CD14-positive monocyte (primary cell): ENCODE results near the gene FKBP15. TPM values are rescaled to one million over a fixed set of nuclear protein-coding genes. Genes with fewer than 3 reads are reported as not detected.

ENCODE experiments used
- DNase-seq, 3 donors: peaks; one replicate each; pipeline ENCODE4 v3.0.0-alpha.2; 2011 to 2022
- H2AFZ ChIP-seq: 2 replicates; pipeline ENCODE4 v1.6.0; 2012; ENCODE audit warnings: mild to moderate bottlenecking, low read depth, low read length, inconsistent platforms; ENCODE audit not compliant: insufficient read depth, poor library complexity, severe bottlenecking
- H3K27ac ChIP-seq, 2 donors: 1 replicate in 1 of 2; 2 replicates in 1 of 2; pipeline ENCODE4 v1.5.1; 2012 to 2013; ENCODE audit warnings: low read length in 2 of 2, control low read depth in 1 of 2, inconsistent platforms in 1 of 2, low read depth in 1 of 2, mild to moderate bottlenecking in 1 of 2
- H3K27me3 ChIP-seq, 2 donors: one replicate each; pipeline versions ENCODE4 v1.6.0 to v1.6.1; 2011 to 2013; ENCODE audit warnings: low read length in 2 of 2; ENCODE audit not compliant: control insufficient read depth in 2 of 2, insufficient read depth in 2 of 2
- H3K36me3 ChIP-seq, 2 donors: replicated peaks in 1 of 2; 1 replicate in 1 of 2; 2 replicates in 1 of 2; pipeline versions ENCODE4 v1.5.1 to v1.6.1; 2012 to 2013; ENCODE audit warnings: low read length in 2 of 2, control low read depth in 1 of 2, inconsistent platforms in 1 of 2, mild to moderate bottlenecking in 1 of 2; ENCODE audit not compliant: insufficient read depth in 2 of 2, control insufficient read depth in 1 of 2
- H3K4me1 ChIP-seq, 2 donors: 1 replicate in 1 of 2; 2 replicates in 1 of 2; pipeline versions ENCODE4 v1.5.1 to v1.6.1; 2012 to 2013; ENCODE audit warnings: low read length in 2 of 2, control low read depth in 1 of 2, inconsistent platforms in 1 of 2, mild to moderate bottlenecking in 1 of 2, moderate library complexity in 1 of 2; ENCODE audit not compliant: insufficient read depth in 2 of 2, control insufficient read depth in 1 of 2
- H3K4me2 ChIP-seq: replicated peaks from 2 replicates; pipeline ENCODE3; 2012; ENCODE audit warnings: low read length, moderate library complexity, mild to moderate bottlenecking; ENCODE audit not compliant: poor library complexity, severe bottlenecking; ENCODE audit errors: extremely low read depth
- H3K4me3 ChIP-seq, 3 experiments: fragments of 200-600 bp in 1 of 3; sonication (generic) in 1 of 3; replicated peaks in 1 of 3; 1 replicate in 2 of 3; 2 replicates in 1 of 3; pipeline ENCODE4 v1.5.1; 2011 to 2013; ENCODE audit warnings: low read length in 3 of 3, mild to moderate bottlenecking in 3 of 3, control low read depth in 2 of 3, low read depth in 2 of 3, inconsistent platforms in 1 of 3, moderate library complexity in 1 of 3
- H3K79me2 ChIP-seq: 2 replicates; pipeline ENCODE4 v1.6.0; 2012; ENCODE audit warnings: mild to moderate bottlenecking, control low read depth, inconsistent platforms, low read length, moderate library complexity; ENCODE audit not compliant: insufficient read depth
- H3K9ac ChIP-seq: 2 replicates; pipeline ENCODE4 v1.6.0; 2017; ENCODE audit warnings: low read length, mild to moderate bottlenecking; ENCODE audit not compliant: insufficient read depth, poor library complexity, severe bottlenecking
- H3K9me3 ChIP-seq, 2 donors: replicated peaks in 1 of 2; 1 replicate in 1 of 2; 2 replicates in 1 of 2; pipeline versions ENCODE4 v1.5.1 to v1.6.1; 2012 to 2013; ENCODE audit warnings: low read length in 2 of 2, control low read depth in 1 of 2; ENCODE audit not compliant: control insufficient read depth in 1 of 2, insufficient read depth in 1 of 2
- H4K20me1 ChIP-seq: 2 replicates; pipeline ENCODE4 v1.6.0; 2012; ENCODE audit warnings: mild to moderate bottlenecking, low read length, control low read depth, moderate library complexity; ENCODE audit not compliant: insufficient read depth
- H3K27ac Mint-ChIP-seq, 7 donors: one replicate each; pipeline ENCODE4 v1.8.0; 2020; ENCODE audit warnings: mild to moderate bottlenecking in 7 of 7, mixed read lengths in 7 of 7, moderate library complexity in 6 of 7, inconsistent platforms in 2 of 7
- H3K27me3 Mint-ChIP-seq, 3 donors: one replicate each; pipeline ENCODE4 v1.8.0; 2021 to 2022; ENCODE audit warnings: low read depth in 3 of 3, mild to moderate bottlenecking in 3 of 3, mixed read lengths in 3 of 3, moderate library complexity in 3 of 3, inconsistent platforms in 1 of 3
- H3K36me3 Mint-ChIP-seq, 2 donors: one replicate each; pipeline ENCODE4 v1.8.0; 2020; ENCODE audit warnings: mixed read lengths in 2 of 2, inconsistent platforms in 1 of 2, mild to moderate bottlenecking in 1 of 2
- H3K4me1 Mint-ChIP-seq: one replicate; pipeline ENCODE4 v1.8.0; 2020; ENCODE audit warnings: mild to moderate bottlenecking, mixed read lengths
- H3K4me3 Mint-ChIP-seq, 2 donors: one replicate each; pipeline ENCODE4 v1.8.0; 2020; ENCODE audit warnings: mild to moderate bottlenecking in 2 of 2, mixed read lengths in 2 of 2, moderate library complexity in 1 of 2
- H3K9me3 Mint-ChIP-seq, 7 donors: one replicate each; pipeline ENCODE4 v1.8.0; 2020 to 2022; ENCODE audit warnings: mixed read lengths in 7 of 7, mild to moderate bottlenecking in 6 of 7, moderate library complexity in 6 of 7, inconsistent platforms in 2 of 7
- CTCF ChIP-seq: fragments of 200-600 bp; IDR thresholded peaks from one replicate; pipeline ENCODE4 v1.8.0; 2022; ENCODE audit warnings: antibody characterized with exemption, mild to moderate bottlenecking
- WGBS: methylation state at CpG from one replicate; pipeline ENCODE4 v1.1.5; 2013; ENCODE audit warnings: missing lambda C conversion rate; ENCODE audit not compliant: insufficient coverage; 5-methylcytosine and 5-hydroxymethylcytosine counted together
- intact Hi-C, 2 donors: fragments of 100-400 bp; cut with micrococcal nuclease; formaldehyde crosslinking; loops; one replicate each; pipeline versions ENCODE4 v1.15.0 to v1.15.1; 2023
- polyA plus RNA-seq, 3 donors: library from polyadenylated mRNA; depleted of rRNA in 1 of 3; unstranded in 2 of 3; stranded (reverse) in 1 of 3; fragments of 300-500 nt in 2 of 3; fragments of >200 nt in 1 of 3; fragmentation: Illumina TruSeq in 2 of 3; gene quantifications; 1 replicate in 2 of 3; 2 replicates in 1 of 3; pipeline ENCODE4 v1.2.3, GENCODE V29; 2012 to 2021

Gene FKBP15
- polyA plus RNA-seq, 3 donors, result 32.3 to 120 (median 55.7) TPM

DNA sequence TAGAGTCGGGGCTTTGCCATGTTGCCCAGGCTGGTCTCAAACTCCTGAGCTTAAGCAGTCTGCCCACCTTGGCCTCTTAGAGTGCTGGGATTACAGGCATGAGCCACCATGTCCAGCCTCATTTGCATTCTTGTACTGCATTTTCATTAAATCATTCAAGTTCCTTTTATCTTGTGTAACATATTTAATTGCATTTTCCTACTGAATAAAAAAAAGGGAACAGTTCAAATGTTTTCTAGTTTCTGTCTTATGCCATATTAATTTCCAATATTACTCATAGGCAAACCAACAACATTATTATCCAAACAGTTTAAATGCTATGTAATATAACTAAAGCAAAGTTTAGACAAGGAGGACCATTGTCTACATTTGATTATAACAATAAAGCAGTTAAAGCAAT, 6.4 kb upstream of the FKBP15 start:
- H4K20me1 ChIP-seq, result peaks cover 16% of the 10 kb centered on the region
- no peaks in the 10 kb centered on the region for H3K27me3 ChIP-seq
- H3K9me3 Mint-ChIP-seq, result no peaks in the 10 kb centered on the region
- peak overlapping the region; percentile 60 to 84 (median 81) for H3K27ac Mint-ChIP-seq
- H3K36me3 ChIP-seq, result peaks cover 3 to 19% of the 10 kb centered on the region in 2 donors
- peaks cover 36 to 59% of the 10 kb centered on the region in 2 donors for H3K4me1 ChIP-seq
- no peaks in the 10 kb centered on the region for H3K9me3 ChIP-seq
- peak overlapping the region; percentile 11 for H3K4me2 ChIP-seq
- H3K4me3 ChIP-seq, result no peak overlapping the region
- H3K4me1 Mint-ChIP-seq, result peaks cover 57% of the 10 kb centered on the region
- no peak overlapping the region for H3K4me3 Mint-ChIP-seq
- intact Hi-C loops, result no loop called here
- no peaks in the 10 kb centered on the region for H3K27me3 Mint-ChIP-seq
- TF ChIP-seq CTCF, result no peak
- H3K9ac ChIP-seq, result no peak overlapping the region
- H3K27ac ChIP-seq, result peak overlapping the region; percentile 29 to 72
- peaks cover 91% of the 10 kb centered on the region for H3K79me2 ChIP-seq
- no CpG with 5 or more reads among the region's 1 CpG for whole genome bisulfite sequencing
- H2AFZ ChIP-seq, result no peak overlapping the region
- peaks cover 13 to 21% of the 10 kb centered on the region in 2 donors for H3K36me3 Mint-ChIP-seq
- DNase-seq, result peak in 2 of 3 donors; percentile 22 to 36

DNA sequence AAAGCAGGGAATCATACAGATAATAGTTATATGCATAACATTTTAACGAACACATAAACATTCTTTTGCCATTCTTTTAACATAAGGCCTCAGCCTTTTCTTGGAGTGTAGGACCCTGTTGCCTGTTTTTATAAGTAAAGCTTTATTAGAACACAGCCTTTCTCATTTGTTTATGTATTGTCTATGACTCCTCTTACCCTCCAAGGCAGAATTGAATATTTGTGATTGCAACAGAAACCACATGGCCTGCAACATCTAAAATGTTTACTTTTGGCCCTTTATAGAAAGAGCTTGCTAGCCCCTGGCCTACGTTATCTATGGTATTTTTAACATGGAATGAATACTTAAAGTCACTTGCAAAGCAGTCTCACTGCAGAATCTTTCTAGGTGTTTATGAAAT, 2.9 kb upstream of the FKBP15 start:
- no CpG with 5 or more reads among the region's 2 CpGs for WGBS
- TF ChIP-seq CTCF, result no peak
- no peak overlapping the region for H3K27ac ChIP-seq
- H3K9me3 ChIP-seq, result no peaks in the 10 kb centered on the region
- intact Hi-C loops, result no loop called here
- H3K4me1 ChIP-seq, result peaks cover 48 to 66% of the 10 kb centered on the region in 2 donors
- no peak overlapping the region for H3K27ac Mint-ChIP-seq
- no peak overlapping the region for H2AFZ ChIP-seq
- no peak overlapping the region for H3K4me2 ChIP-seq
- no peak for DNase-seq
- no peaks in the 10 kb centered on the region for H3K27me3 ChIP-seq
- no peak overlapping the region for H3K4me3 ChIP-seq
- H3K27me3 Mint-ChIP-seq, result no peaks in the 10 kb centered on the region
- H3K9ac ChIP-seq, result no peak overlapping the region
- peaks cover 0 to 3% (median 0%) of the 10 kb centered on the region in 7 donors for H3K9me3 Mint-ChIP-seq
- H3K4me3 Mint-ChIP-seq, result no peak overlapping the region
- H3K36me3 Mint-ChIP-seq, result peaks cover 9 to 18% of the 10 kb centered on the region in 2 donors
- H3K4me1 Mint-ChIP-seq, result peaks cover 61% of the 10 kb centered on the region
- peaks cover 3 to 19% of the 10 kb centered on the region in 2 donors for H3K36me3 ChIP-seq
- H3K79me2 ChIP-seq, result peaks cover 83% of the 10 kb centered on the region
- peaks cover 28% of the 10 kb centered on the region for H4K20me1 ChIP-seq
